ENCODE data around the gene SPOCD1. TPM values are rescaled to one million over a fixed set of nuclear protein-coding genes. Genes with fewer than 3 reads are reported as not detected.

SPOCD1 gene
- total RNA-seq, 1 experiment from 2014 or later = 0.54 TPM

DNA sequence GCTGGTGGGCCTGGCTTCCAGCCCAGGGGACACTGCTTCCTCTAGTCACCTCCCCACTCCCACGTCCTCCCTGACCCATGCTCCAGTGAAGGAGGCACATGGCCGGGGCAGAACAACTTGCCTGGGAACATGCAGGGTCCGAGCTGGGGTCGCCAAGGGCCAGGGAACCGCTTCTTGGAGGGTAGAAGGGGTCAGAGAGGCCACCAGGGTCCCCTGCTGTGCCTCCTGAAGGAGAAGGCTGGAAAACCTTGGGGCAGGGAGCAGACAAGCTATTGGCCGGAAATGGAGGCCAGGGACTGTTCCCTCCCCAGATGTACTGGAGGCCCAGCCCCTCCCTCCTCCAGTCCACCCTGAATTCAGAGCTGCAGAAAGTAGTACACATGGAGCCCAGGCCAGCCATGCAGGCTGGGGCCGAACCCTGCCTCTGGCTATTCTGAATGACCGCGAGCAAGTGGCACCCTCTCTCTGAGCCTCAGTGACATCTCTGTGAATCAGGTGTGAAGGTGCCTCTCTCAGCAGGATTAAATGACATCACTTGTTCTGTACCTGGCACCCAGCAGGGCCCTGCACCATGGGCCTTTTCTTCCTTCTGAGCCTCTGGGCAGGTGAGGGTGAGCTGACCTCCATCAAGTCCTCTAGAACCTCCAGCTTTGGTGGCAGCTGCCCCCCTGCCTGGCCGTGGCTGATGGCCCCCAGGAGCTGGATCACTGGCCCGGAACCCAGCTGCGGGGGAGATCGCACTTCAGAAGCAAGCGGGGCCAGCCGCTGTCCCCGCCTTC, 15.7 kb downstream of the SPOCD1 start:
- POLR2A ChIA-PET = no interaction called here
- intact Hi-C loops (cut with micrococcal nuclease; ENCODE audit: unreplicated experiment) = no loop called here
- H3K27me3 ChIP-seq (ENCODE audit: control insufficient read depth, insufficient read depth, low read length) = no peaks in the 10 kb centered on the region
- no peaks in the 10 kb centered on the region for H3K36me3 ChIP-seq (ENCODE audit: control insufficient read depth, insufficient read depth, low read length)
- H3K27ac ChIP-seq (ENCODE audit: low read length) = no peak overlapping the region
- no peak overlapping the region for H3K4me3 ChIP-seq (ENCODE audit: low read depth in 2 of 2, low read length in 2 of 2)
- no peak for DNase-seq (ENCODE audit: low read depth, low spot score)
- no peak for ATAC-seq
- H3K9me3 ChIP-seq (ENCODE audit: control insufficient read depth, insufficient read depth, low read depth, low read length) = no peaks in the 10 kb centered on the region
- CTCF ChIA-PET = interaction anchor here (0.7 kb wide), 1 partner anchor 182 kb away, joined by 6 read pairs; no protein-coding TSS in a partner anchor
- in situ Hi-C loops (cut with HindIII; ENCODE audit: low pct_unique_long_range_greater_than_20kb, low sequenced_read_pairs) = no loop called here
- no TSS peak for BruUV-seq (replicated peaks)
- H3K4me1 ChIP-seq (ENCODE audit: control insufficient read depth, insufficient read depth, low read length) = peaks cover 7% of the 10 kb centered on the region; the same call in 1 of the 2 replicates
- TF ChIP-seq SIN3A (IDR thresholded peaks at IDR 0.05; ENCODE audit: borderline replicate concordance, insufficient read depth, low read depth, low read length) = no peak
- TF ChIP-seq TCF7L2 (IDR thresholded peaks at IDR 0.05; ENCODE audit: low read depth, low read length) = no peak
- TF ChIP-seq POLR2AphosphoS5 (IDR thresholded peaks at IDR 0.05; ENCODE audit: low read depth, low read length) = no peak

DNA sequence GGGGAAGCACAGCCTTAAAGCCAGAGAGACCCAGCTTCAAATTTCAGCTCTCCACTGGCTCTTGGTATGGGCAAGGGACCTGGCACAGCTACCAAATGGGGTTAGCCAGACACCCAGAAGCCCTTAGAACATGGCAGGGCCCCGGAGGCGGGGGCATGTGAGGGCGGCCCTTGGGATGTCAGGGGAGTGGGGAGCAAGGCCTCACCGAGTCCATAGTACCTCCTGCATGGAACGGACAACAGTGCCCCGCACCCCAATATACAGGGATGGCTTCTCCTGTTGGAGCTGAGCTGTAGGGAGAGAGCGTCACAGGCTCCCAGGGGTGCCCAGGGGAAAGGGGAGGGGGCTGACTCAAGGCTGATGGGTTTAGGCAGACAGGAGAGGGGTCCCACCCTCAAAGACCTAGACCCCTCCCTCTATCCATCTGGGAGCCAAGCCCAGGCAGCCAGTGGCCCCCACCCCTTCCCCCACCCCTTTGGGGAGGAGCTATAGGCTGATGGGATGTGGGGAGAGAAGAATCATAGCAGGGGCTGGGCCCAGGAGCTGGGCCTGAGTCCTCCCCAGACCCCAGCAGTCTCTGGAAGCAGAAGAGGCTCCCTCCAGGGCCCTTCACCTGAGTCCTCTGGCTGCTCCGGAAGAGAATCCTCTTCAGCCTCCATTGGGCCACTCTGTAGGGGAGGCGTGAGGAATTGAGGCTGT, 16.5 kb downstream of the SPOCD1 start:
- Histone ChIP-seq H3K36me3 (ENCODE audit: control insufficient read depth, insufficient read depth, low read length) (no peaks in the 10 kb centered on the region), H3K27me3 (ENCODE audit: control insufficient read depth, insufficient read depth, low read length) (no peaks in the 10 kb centered on the region), H3K27ac (ENCODE audit: low read length) (no peak overlapping the region), H3K4me3 (ENCODE audit: low read depth in 2 of 2, low read length in 2 of 2) (no peak overlapping the region), H3K9me3 (ENCODE audit: control insufficient read depth, insufficient read depth, low read depth, low read length) (no peaks in the 10 kb centered on the region), H3K4me1 (ENCODE audit: control insufficient read depth, insufficient read depth, low read length) (peaks cover 7% of the 10 kb centered on the region; the same call in 1 of the 2 replicates)
- POLR2A ChIA-PET = no interaction called here
- in situ Hi-C loops (cut with HindIII; ENCODE audit: low pct_unique_long_range_greater_than_20kb, low sequenced_read_pairs) (no loop called here), intact Hi-C loops (cut with micrococcal nuclease; ENCODE audit: unreplicated experiment) (no loop called here)
- no TSS peak for BruUV-seq (replicated peaks)
- CTCF ChIA-PET = interaction anchor here (0.7 kb wide), 1 partner anchor 181 kb away, joined by 6 read pairs; no protein-coding TSS in a partner anchor
- no peak for ATAC-seq
- no peak for DNase-seq (ENCODE audit: low read depth, low spot score)
- TF ChIP-seq SIN3A (IDR thresholded peaks at IDR 0.05; ENCODE audit: borderline replicate concordance, insufficient read depth, low read depth, low read length) (no peak), TCF7L2 (IDR thresholded peaks at IDR 0.05; ENCODE audit: low read depth, low read length) (no peak), POLR2AphosphoS5 (IDR thresholded peaks at IDR 0.05; ENCODE audit: low read depth, low read length) (no peak)
- TF ChIP-seq, protein P1, sequence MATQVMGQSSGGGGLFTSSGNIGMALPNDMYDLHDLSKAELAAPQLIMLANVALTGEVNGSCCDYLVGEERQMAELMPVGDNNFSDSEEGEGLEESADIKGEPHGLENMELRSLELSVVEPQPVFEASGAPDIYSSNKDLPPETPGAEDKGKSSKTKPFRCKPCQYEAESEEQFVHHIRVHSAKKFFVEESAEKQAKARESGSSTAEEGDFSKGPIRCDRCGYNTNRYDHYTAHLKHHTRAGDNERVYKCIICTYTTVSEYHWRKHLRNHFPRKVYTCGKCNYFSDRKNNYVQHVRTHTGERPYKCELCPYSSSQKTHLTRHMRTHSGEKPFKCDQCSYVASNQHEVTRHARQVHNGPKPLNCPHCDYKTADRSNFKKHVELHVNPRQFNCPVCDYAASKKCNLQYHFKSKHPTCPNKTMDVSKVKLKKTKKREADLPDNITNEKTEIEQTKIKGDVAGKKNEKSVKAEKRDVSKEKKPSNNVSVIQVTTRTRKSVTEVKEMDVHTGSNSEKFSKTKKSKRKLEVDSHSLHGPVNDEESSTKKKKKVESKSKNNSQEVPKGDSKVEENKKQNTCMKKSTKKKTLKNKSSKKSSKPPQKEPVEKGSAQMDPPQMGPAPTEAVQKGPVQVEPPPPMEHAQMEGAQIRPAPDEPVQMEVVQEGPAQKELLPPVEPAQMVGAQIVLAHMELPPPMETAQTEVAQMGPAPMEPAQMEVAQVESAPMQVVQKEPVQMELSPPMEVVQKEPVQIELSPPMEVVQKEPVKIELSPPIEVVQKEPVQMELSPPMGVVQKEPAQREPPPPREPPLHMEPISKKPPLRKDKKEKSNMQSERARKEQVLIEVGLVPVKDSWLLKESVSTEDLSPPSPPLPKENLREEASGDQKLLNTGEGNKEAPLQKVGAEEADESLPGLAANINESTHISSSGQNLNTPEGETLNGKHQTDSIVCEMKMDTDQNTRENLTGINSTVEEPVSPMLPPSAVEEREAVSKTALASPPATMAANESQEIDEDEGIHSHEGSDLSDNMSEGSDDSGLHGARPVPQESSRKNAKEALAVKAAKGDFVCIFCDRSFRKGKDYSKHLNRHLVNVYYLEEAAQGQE (IDR thresholded peaks at IDR 0.05; ENCODE audit: insufficient read depth in 1 of 2, low read depth in 2 of 2, low read length in 1 of 2) = no peak
- TF ChIP-seq, protein P2, sequence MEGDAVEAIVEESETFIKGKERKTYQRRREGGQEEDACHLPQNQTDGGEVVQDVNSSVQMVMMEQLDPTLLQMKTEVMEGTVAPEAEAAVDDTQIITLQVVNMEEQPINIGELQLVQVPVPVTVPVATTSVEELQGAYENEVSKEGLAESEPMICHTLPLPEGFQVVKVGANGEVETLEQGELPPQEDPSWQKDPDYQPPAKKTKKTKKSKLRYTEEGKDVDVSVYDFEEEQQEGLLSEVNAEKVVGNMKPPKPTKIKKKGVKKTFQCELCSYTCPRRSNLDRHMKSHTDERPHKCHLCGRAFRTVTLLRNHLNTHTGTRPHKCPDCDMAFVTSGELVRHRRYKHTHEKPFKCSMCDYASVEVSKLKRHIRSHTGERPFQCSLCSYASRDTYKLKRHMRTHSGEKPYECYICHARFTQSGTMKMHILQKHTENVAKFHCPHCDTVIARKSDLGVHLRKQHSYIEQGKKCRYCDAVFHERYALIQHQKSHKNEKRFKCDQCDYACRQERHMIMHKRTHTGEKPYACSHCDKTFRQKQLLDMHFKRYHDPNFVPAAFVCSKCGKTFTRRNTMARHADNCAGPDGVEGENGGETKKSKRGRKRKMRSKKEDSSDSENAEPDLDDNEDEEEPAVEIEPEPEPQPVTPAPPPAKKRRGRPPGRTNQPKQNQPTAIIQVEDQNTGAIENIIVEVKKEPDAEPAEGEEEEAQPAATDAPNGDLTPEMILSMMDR (IDR thresholded peaks at IDR 0.05) = no peak

Measured in Panc1 (cell line).